SU-DHL-6 (cell line): Measurements from ENCODE around the gene ZNF536.

ENCODE experiments used
- EZH2phosphoT487 ChIP-seq: fragments of 200-600 bp; sonication (generic), shearing (Covaris generic); conservative IDR thresholded peaks from 2 replicates; pipeline ENCODE4 v1.6.1; 2018; ENCODE audit warnings: mild to moderate bottlenecking, antibody characterized with exemption, low read length, moderate library complexity, mixed read lengths
- TF ChIP-seq, protein P1 (sequence below): fragments of 200-600 bp; sonication (generic); IDR thresholded peaks from one replicate; pipeline ENCODE4 v1.5.1; 2017; ENCODE audit warnings: antibody characterized with exemption, mild to moderate bottlenecking, low read length, moderate library complexity; ENCODE audit not compliant: insufficient read depth, poor library complexity, severe bottlenecking

DNA sequence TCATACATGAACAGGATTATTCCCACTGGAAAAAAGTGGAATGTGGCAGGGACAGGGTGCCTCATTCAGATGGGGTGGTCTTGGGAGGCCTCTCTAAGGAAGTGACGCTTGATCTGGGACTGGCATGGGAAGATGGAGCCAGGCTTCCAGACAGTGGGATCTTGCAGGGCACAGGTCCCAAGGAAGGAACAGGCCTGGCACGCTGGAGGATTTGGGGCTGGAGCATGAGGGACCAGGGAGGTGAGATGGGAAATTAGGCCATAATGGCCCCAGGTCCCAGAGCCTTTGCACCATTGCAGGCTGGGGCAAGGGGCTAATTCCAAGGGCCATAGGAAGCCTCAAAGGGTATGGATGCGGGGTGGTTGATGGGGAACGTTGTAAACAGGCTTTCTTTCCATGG lies 9.2 kb downstream of the ZNF536 start:
- TF ChIP-seq, protein P1, sequence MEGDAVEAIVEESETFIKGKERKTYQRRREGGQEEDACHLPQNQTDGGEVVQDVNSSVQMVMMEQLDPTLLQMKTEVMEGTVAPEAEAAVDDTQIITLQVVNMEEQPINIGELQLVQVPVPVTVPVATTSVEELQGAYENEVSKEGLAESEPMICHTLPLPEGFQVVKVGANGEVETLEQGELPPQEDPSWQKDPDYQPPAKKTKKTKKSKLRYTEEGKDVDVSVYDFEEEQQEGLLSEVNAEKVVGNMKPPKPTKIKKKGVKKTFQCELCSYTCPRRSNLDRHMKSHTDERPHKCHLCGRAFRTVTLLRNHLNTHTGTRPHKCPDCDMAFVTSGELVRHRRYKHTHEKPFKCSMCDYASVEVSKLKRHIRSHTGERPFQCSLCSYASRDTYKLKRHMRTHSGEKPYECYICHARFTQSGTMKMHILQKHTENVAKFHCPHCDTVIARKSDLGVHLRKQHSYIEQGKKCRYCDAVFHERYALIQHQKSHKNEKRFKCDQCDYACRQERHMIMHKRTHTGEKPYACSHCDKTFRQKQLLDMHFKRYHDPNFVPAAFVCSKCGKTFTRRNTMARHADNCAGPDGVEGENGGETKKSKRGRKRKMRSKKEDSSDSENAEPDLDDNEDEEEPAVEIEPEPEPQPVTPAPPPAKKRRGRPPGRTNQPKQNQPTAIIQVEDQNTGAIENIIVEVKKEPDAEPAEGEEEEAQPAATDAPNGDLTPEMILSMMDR: no peak
- no peak for TF ChIP-seq EZH2phosphoT487
